Measurements from ENCODE around the gene APOL6.

APOL6 gene

DNA sequence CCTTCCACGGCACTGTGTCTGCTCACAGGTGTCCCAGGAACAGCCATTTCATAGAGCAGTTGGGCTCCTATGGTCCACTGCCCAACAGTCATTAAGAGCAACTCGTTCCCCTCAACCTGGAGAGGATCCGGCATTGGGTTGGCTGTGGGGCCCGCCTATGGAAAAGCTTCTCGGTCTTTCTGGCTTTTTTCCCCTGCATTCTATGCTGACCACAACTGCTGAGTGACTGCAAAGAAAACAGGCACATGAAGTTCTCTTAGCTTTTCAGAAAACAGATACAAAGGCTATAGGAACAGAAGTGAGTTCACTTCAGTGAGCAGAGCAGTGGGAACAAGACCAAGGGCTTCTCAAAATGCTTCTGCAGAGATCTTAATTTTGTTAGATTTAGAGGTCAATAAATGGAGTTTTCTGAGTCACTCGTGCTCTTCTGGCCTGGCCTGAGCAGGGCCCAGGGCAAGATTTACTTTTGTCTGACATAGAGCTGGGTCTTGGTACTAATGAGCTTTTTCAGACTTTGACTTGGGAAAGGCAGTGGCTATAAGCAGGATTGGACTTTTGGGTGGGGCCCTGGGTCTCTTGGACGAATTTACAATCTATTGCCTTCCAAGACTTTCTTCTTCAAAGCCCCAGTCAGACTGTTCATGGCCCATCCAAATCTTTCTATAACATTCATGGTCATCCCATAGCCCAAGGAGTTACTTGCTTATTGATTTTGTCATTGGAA is 55.8 kb downstream of the APOL6 start:
- H3K4me3 ChIP-seq (replicated peaks; ENCODE audit: low read depth, low read length): no peak overlapping the region
- TF ChIP-seq, protein P1, sequence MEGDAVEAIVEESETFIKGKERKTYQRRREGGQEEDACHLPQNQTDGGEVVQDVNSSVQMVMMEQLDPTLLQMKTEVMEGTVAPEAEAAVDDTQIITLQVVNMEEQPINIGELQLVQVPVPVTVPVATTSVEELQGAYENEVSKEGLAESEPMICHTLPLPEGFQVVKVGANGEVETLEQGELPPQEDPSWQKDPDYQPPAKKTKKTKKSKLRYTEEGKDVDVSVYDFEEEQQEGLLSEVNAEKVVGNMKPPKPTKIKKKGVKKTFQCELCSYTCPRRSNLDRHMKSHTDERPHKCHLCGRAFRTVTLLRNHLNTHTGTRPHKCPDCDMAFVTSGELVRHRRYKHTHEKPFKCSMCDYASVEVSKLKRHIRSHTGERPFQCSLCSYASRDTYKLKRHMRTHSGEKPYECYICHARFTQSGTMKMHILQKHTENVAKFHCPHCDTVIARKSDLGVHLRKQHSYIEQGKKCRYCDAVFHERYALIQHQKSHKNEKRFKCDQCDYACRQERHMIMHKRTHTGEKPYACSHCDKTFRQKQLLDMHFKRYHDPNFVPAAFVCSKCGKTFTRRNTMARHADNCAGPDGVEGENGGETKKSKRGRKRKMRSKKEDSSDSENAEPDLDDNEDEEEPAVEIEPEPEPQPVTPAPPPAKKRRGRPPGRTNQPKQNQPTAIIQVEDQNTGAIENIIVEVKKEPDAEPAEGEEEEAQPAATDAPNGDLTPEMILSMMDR (IDR thresholded peaks at IDR 0.05; ENCODE audit: low read depth, low read length, missing control alignments): no peak
- no peak for DNase-seq (ENCODE audit: extremely low read depth, low read depth)

DNA sequence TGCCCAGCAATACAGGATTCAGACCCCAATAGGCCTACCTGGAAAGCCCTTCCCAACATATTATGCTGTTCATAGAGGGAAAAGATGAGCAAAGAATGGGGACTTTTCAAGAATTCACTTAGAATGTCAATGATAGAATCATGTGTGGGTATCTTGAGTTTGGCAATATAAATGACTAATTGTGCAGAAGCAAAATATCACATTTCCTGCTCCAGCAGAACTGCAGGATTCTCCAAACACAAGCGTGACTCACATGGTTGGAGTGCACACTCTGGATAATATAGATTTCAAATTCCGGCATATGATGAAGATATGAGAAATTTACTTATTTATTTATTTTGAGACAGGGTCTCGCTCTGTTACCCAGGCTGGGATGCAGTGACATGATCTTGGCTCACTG is 56.9 kb downstream of the APOL6 start:
- no peak overlapping the region for H3K4me3 ChIP-seq (replicated peaks; ENCODE audit: low read depth, low read length)
- TF ChIP-seq, protein P1 (IDR thresholded peaks at IDR 0.05; ENCODE audit: low read depth, low read length, missing control alignments): no peak
- peak; percentile 21 for DNase-seq (ENCODE audit: extremely low read depth, low read depth)

DNA sequence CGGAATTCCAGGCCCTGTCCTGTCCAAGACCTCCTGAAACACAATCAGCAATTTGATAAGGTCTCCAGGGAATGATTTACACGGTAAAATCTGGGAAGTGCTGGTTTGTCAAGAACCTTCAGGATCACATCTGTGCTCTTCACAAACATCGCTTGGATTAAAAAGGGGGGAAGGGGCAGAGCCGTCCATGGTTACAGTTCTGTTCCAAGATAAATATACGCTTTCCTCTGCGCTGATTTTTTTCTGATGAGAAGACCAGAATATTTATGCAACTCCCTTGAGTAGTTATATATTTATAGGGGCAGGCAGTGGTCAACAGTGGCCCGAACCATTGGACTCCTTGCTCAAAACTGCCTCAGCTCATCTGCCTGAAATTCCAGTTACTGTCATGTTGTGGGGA is 60.2 kb downstream of the APOL6 start:
- DNase-seq (ENCODE audit: extremely low read depth, low read depth): no peak
- no peak overlapping the region for H3K4me3 ChIP-seq (replicated peaks; ENCODE audit: low read depth, low read length)
- TF ChIP-seq, protein P1 (IDR thresholded peaks at IDR 0.05; ENCODE audit: low read depth, low read length, missing control alignments): no peak

DNA sequence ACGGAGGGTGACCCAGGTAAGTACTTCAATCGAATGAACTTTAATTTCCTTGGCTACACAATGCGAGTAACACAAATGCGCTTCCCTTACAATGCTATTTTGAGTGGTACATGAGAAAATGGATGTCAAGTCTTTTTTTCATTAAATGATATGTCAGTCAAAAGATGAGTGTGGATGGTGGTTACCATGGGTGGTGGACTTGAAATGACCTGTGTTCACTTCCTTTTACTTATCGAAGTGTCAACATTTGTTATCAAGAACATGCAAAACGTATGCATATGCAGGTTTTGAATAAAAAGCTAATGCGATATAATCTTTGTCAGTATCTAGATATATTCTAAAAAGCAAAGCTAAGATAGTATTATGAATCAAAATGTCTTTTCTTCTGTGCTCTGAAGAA is 60.7 kb downstream of the APOL6 start:
- TF ChIP-seq, protein P1 (IDR thresholded peaks at IDR 0.05; ENCODE audit: low read depth, low read length, missing control alignments): no peak
- H3K4me3 ChIP-seq (replicated peaks; ENCODE audit: low read depth, low read length): no peak overlapping the region
- DNase-seq (ENCODE audit: extremely low read depth, low read depth): no peak

DNA sequence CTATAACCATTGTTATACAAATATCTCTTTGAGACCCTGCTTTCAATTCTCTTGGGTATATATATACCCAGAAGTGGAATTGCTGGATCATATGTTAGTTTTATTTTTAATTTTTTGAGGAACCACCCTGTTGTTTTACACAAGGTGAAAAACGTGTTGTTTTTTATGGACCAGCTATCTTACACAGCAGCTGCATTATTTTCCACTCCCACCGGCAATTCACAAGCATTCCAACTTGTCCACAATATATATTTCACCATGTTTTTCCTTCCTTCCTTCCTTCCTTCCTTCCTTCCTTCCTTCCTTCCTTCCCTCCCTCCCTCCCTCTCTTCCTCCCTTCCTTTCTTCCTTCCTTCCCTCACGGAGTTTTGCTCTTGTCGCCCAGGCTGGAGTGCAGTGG is 63.1 kb downstream of the APOL6 start:
- TF ChIP-seq, protein P1 (IDR thresholded peaks at IDR 0.05; ENCODE audit: low read depth, low read length, missing control alignments): no peak
- no peak overlapping the region for H3K4me3 ChIP-seq (replicated peaks; ENCODE audit: low read depth, low read length)
- DNase-seq (ENCODE audit: extremely low read depth, low read depth): no peak

DNA sequence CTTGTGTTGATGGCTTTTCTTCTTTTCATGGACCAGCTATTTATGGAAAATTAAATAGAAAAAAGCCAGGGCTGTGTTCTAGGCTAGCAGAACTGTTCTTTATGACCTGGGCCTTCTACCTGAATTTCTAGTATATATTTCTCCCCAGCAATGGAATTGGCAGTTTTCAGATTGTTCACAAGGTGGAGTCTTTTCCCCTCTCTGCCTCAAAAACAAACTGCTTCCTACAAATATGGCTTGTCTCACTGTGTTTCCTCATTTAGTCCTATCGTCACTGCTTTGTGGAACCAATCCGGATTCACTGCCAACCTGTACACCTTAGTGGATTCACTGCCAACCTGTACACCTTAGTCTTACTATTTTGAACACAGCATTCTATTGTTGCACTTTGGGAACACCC is 64.4 kb downstream of the APOL6 start:
- TF ChIP-seq, protein P1 (IDR thresholded peaks at IDR 0.05; ENCODE audit: low read depth, low read length, missing control alignments): no peak
- H3K4me3 ChIP-seq (replicated peaks; ENCODE audit: low read depth, low read length): no peak overlapping the region
- DNase-seq (ENCODE audit: extremely low read depth, low read depth): no peak

DNA sequence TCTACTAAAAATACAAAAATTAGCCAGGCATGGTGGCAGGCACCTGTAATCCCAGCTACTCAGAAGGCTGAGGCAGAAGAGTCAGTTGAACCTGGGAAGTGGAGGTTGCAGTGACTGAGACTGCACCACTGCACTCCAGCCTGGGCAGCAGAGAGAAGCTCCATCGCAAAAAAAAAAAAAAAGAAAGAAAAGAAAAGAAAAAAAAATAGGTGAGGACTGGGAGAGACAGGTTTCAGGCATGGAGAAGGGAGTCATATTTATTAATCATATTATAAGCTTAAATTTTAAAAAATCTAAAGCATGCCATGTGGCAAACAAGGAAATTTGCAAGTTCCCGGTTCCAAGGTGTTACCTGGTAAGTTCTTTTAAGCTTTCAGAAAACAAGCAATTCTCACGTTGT is 69.3 kb downstream of the APOL6 start, which contains the start of gene APOL5:
Gene APOL5, plus strand, starts transcription at position 301 of the 400 bp plus-strand sequence. Its CDS starts 0 bp downstream, at position 301.
- TF ChIP-seq, protein P1 (IDR thresholded peaks at IDR 0.05; ENCODE audit: low read depth, low read length, missing control alignments): no peak
- DNase-seq (ENCODE audit: extremely low read depth, low read depth): no peak
- H3K4me3 ChIP-seq (replicated peaks; ENCODE audit: low read depth, low read length): no peak within 1 kb of the TSS

Data from HFF-Myc (cell line).